Stimulated activated CD4-positive, alpha-beta T cell treated with anti-CD3 and anti-CD28 coated beads, Interleukin-15, amount 100 ng/mL, for 1 hour (primary cell): ENCODE measurements around the gene NARF.

Experiments used
- DNase-seq, 2 donors: peaks; one replicate each; pipeline ENCODE4 v3.0.0-alpha.2; 2020; ENCODE audit warnings: low read depth in 1 of 2, low spot score in 1 of 2

The NARF gene

DNA sequence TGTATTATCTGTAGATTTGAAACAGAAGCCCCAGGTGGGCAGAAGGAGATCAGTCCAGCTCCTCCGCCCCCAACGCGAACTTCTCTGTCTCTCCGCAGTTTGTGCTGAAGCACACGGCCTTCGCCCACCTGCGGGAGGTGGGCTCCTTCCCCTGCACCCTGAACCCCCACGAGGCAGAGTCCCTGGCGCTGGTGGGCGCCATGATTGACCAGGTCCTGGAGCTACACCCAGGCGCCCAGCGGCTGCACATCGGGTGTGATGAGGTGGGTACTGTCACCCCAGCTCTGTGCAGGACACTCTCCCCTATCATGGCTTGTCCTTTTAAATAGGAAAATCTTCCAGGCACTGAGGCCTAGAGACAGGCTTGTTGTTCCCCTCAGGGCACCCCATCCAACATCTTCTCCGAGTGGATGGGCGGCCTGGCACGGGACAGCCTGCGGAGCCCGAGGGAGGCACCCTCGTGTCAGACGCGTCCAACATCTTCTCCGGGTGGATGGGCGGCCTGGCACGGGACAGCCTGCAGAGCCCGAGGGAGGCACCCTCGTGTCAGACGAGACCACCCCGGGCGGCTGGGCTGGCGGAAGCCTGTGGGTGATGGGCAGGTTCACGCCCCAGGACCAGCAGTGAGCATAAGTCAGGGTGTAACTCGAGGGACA is 24.9 kb upstream of the NARF start:
- DNase-seq, result no peak

DNA sequence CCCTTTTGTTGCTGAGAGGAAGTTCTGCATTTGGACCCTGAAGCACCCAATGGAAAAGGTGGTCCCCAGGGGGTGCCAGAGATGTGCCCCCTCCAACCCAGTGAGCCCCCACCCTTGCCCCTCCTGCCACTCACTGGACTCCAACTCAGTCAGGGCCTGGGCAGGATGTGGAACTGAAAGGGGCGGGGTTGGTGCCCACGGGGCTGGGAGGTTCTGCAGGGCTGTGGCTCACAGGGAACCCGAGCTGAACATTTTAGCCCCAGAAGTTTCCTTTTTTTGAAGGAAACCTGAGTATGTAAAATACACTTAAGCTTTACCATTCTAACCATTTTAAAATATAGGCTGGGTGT is 24.4 kb upstream of the NARF start:
- DNase-seq, result no peak

GRCh38 chr17:82435103-82435502 is 23.4 kb upstream of the NARF start:
- no peak for DNase-seq

- DNase-seq, result no peak
These were observed 22.6 kb upstream of the NARF start for GRCh38 chr17:82435601-82436583.

- DNase-seq, result no peak
These were observed 21.8 kb upstream of the NARF start for GRCh38 chr17:82436601-82437324.

DNA sequence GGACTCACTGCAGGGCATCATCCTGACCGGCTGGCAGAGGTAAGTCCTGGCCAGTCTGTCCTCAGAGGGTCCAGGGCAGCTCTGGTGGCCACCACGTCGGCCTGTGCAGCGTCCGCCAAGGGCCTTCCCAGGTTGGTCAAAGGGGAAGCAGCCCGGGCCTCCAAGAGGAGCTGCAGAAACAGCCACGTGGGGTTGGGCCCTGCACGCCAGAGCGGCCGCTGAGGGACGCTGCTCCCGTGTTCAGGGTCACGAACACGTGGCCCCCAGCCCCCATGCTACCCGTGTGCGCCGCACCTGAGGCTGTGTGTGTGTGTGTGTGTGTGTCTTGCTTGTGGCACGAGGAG is 21.2 kb upstream of the NARF start:
- DNase-seq, result no peak

DNA sequence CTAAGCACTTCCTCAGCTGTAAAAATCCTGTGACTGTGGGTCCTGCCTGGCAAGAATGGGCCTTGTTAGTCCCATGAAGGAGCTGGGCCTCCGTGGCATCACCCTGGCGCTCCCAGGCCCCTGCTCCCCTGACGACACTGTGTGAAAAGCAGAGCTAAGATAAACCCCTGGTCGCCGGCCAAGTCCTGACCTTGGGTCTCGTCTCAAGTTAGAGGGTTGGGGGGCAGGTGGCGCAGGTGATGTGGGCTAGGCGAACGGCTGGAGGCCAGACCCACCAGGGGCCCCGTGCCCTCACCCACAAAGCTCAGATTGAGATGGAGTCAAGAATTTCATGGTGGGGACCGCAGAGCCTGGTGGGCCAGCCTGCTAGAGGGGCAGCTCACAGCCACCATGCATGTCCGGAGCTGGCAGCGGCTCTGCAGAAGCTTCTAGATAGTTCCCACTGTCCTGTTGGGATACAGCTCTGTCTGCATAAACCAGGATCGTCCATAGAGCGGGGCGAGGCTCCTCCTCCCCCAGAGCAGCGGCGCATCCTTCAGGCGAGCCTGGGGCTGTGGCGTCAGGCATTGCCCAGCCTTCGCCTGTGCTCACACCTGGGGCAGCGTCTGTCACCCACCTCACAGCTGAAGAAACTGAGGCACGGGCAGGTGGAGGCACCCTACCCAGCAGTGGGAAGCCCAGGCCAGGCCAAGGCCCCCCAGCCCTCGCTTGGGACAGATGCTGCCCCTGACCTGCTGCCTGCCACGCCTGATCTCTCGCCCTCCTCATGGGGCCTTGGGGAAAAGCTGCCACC is 19.9 kb upstream of the NARF start:
- DNase-seq, result no peak

GRCh38 chr17:82439194-82439828 is 19.2 kb upstream of the NARF start:
- DNase-seq, result no peak

- DNase-seq, result no peak
These were observed 18.6 kb upstream of the NARF start for GRCh38 chr17:82439829-82440365.

DNA sequence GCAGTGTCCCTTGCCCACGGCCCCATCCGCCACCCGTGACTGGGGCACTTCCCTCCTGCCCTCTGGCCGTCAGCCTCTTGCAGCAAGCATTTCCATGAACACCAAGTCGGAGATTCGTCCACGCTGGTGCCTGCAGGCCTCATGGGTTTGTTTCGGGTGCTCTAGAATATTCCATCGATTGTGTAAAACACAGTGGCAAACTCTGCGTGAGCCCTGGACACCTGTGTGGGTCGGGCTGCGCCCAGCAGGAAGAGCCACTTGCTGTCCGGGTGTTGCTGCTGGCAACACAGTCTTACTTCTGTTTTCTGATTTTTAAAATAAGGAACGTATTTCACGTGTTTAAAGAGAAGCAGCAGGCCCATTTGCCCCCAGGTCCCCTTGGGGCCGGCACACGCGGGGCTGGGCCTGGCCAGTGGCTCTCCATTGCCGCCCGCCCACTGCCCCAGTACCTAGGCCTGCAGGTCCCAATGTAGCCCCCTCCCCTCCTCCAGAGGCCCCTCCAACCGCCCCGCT is 18.0 kb upstream of the NARF start:
- DNase-seq, result no peak

DNA sequence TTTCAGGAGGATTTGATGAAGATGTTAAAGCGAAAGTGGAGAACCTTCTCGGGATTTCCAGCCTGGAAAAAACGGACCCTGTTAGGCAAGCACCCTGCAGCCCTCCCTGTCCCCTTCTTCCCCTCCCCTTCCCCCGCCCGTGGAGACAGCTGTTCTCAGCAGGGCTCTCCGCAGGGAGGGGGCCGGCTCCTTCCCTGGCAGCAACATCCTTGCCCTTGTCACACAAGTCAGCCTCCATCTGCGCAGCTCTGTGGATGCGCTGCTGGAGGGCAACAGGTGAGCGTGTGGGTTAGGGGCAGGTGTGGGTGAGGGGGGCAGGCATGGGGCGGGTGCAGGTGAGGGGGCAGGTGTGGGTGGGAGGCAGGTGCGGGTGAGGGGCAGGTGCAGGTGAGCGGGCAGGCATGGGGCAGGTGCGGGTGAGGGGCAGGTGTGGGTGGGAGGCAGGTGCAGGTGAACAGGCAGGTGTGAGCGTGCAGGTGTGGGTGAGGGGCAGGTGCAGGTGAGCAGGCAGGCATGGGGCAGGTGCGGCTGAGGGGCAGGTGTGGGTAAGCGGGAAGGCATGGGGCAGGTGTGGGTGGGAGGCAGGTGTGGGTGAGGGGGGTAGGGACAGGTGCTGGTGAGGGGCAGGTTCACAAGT is 17.4 kb upstream of the NARF start:
- no peak for DNase-seq

DNA sequence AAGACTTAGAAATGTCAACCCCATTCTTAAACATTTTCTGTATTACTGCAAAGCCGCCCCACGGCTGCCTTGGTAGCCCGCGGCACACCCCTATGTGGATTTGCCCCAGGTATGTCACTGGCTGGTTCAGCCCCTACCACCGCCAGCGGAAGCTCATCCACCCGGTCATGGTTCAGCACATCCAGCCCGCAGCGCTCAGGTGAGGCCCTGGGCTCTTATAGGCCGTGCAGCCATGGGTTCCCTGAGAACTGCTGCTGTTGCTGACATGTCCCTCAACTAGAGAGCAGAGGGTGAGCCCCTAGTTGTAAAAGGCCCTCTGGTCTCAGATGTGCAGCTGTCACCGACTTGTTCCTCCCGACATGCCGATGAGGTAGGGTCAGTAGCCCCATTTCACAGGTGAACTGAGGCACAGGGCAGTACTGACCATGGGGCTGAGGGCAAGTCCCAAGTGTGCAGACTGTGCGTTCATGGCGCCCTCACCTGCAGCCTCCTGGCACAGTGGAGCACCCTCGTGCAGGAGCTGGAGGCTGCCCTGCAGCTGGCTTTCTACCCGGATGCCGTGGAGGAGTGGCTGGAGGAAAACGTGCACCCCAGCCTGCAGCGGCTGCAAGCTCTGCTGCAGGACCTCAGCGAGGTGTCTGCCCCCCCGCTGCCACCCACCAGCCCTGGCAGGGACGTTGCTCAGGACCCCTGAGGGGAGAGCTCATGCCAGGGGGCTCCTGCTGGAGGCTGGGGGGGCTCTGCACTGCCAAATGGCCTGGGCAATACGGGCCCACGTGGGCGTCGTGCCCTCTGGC is 16.7 kb upstream of the NARF start:
- DNase-seq, result no peak

- DNase-seq, result no peak
These were observed 15.7 kb upstream of the NARF start for GRCh38 chr17:82442643-82443464.

DNA sequence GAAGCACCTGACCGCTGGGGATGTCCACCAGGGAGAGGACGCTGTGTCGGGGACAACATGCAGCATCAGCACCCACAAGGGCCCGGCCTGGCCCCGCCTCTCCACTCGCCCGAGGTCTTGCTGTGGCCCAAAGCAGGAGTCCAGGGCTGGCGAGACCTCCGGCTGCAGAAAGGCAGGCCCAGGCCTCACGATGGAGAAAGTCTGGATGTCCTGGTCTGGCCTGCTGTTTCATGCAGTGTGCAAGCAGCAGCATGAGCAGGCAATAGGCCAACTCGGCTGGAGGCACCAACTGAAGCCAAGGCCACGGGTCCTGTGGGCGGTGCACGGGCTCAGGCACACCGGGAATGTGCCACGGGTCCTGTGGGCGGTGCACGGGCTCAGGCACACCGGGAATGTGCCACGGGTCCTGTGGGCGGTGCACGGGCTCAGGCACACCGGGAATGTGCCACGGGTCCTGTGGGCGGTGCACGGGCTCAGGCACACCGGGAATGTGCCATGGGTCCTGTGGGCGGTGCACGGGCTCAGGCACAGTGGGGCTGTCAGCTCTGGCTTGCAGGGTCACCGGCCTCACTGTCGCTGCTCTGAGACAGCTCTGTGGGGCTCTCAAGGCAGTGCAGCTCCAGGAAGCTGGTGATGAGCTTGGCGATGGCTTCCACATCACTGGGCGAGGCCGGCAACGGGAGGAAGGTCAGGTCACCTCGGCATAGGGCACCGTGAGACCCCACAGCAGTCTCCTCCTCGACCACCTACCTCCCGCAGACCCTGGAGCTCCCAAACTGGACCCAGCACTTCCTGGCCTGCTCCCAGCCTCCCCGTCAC is 14.9 kb upstream of the NARF start:
- DNase-seq, result no peak

DNA sequence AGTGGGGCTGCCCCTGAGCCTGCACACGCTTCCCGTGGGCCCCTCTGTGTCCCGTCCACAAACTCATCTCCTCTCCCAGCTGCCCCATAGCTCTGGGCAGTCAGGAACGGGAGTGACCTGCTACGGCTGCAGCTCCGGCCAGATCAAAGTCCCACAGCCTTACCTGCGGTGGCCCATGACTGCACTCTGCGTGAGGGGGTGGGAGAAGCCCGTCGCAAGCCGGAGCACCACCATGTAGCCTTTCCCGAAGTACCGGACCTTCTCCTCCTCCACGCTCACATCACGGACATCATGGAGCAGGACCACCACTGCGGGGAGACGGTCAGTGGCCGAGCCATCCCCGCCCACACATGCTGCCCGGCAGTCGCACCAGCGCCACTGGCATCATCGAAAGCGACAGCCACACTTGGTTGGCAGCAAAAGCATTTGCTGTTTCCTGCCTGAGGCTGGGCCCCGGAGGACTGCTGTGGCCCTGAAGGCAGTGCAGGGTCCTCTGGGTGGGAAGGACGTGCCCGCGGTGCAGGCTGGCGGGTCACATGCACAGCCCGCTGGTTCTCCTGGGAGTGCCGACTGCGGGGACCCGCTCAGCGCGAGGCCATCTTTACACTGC is 14.2 kb upstream of the NARF start:
- no peak for DNase-seq

DNA sequence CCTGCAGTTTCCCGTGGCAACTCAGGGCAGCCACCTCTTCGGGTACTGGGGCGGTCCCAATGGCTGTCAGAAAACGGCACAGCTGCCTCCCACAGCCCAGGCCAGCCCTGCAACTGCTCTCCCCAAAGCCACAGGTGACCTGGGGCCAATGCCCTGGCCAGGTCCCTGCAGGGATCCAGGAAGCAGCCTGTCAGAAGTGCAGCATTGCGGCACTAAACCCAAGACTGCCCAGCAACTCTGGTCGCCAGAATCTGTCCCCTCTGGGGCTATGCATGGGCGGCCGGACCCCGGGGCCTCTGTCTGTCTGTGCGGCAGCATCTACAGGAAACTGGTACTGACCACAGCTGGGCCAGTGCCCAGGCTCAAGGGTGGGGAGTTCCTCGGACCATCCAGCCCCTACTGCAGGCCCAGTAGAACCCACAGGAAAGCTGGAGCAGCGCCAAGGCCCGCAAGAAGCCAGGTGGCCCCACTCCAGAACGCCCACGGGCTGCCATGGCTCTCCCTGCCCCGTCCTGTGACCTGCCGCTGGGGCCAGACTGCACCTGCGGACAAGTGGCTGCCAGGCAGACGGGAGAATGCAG is 13.5 kb upstream of the NARF start:
- DNase-seq, result no peak
